ENCODE measurements around the gene SLC49A3. TPM values are rescaled to one million over a fixed set of nuclear protein-coding genes. Genes with fewer than 3 reads are reported as not detected.

SLC49A3 gene
- total and polyA plus RNA-seq, 2 donors (not counting 1 experiment from before 2014, with no cell fraction given), result 0.42 to 5.1 TPM

GRCh38 chr4:712093-712492 lies 23.1 kb upstream of the SLC49A3 start:
- no peak for DNase-seq (ENCODE audit: low read depth in 2 of 2)
- no peak overlapping the region for H3K4me2 ChIP-seq (ENCODE audit: extremely low read depth, insufficient read depth, low read length)
- no peak overlapping the region for H3K4me3 ChIP-seq (replicated peaks in 1 of 4; ENCODE audit: control extremely low read depth in 1 of 4, insufficient read depth in 1 of 4, low read depth in 3 of 4, low read length in 4 of 4)
- TF ChIP-seq EZH2 (IDR thresholded peaks at IDR 0.05; ENCODE audit: low read length, missing control alignments) (no peak), CTCF (conservative IDR thresholded peaks at IDR 0.05 in 1 of 2, IDR thresholded peaks at IDR 0.05 in 1 of 2; ENCODE audit: low read depth in 1 of 2, low read length in 2 of 2) (no peak)
- no peak overlapping the region for H3K27ac ChIP-seq (ENCODE audit: insufficient read depth, low read length)
- H3K36me3 ChIP-seq (ENCODE audit: control insufficient read depth, insufficient read depth, low read length), result no peaks in the 10 kb centered on the region
- H2AFZ ChIP-seq (ENCODE audit: low read length), result no peak overlapping the region
- H3K4me1 ChIP-seq (ENCODE audit: control insufficient read depth, extremely low read depth, insufficient read depth, low read length), result no peaks in the 10 kb centered on the region
- H4K20me1 ChIP-seq (ENCODE audit: control insufficient read depth, extremely low read depth, insufficient read depth, low read length), result peaks cover 3% of the 10 kb centered on the region
- H3K27me3 ChIP-seq (ENCODE audit: control insufficient read depth, insufficient read depth, low read length), result no peaks in the 10 kb centered on the region
- no peaks in the 10 kb centered on the region for H3K9me3 ChIP-seq (ENCODE audit: control insufficient read depth, insufficient read depth, low read depth, low read length)
- no peak overlapping the region for H3K9ac ChIP-seq (ENCODE audit: insufficient read depth, low read length)
- peaks cover 66% of the 10 kb centered on the region for H3K79me2 ChIP-seq (ENCODE audit: control insufficient read depth, insufficient read depth, low read length)

GRCh38 chr4:710916-711315 lies 22.0 kb upstream of the SLC49A3 start:
- Histone ChIP-seq H3K36me3 (ENCODE audit: control insufficient read depth, insufficient read depth, low read length) (no peaks in the 10 kb centered on the region), H3K4me2 (ENCODE audit: extremely low read depth, insufficient read depth, low read length) (no peak overlapping the region), H4K20me1 (ENCODE audit: control insufficient read depth, extremely low read depth, insufficient read depth, low read length) (peaks cover 3% of the 10 kb centered on the region), H3K79me2 (ENCODE audit: control insufficient read depth, insufficient read depth, low read length) (peaks cover 75% of the 10 kb centered on the region), H3K9ac (ENCODE audit: insufficient read depth, low read length) (no peak overlapping the region), H3K27me3 (ENCODE audit: control insufficient read depth, insufficient read depth, low read length) (no peaks in the 10 kb centered on the region), H3K9me3 (ENCODE audit: control insufficient read depth, insufficient read depth, low read depth, low read length) (no peaks in the 10 kb centered on the region), H3K27ac (ENCODE audit: insufficient read depth, low read length) (no peak overlapping the region), H3K4me3 (replicated peaks in 1 of 4; ENCODE audit: control extremely low read depth in 1 of 4, insufficient read depth in 1 of 4, low read depth in 3 of 4, low read length in 4 of 4) (no peak overlapping the region), H3K4me1 (ENCODE audit: control insufficient read depth, extremely low read depth, insufficient read depth, low read length) (no peaks in the 10 kb centered on the region), H2AFZ (ENCODE audit: low read length) (no peak overlapping the region)
- TF ChIP-seq CTCF (conservative IDR thresholded peaks at IDR 0.05 in 1 of 2, IDR thresholded peaks at IDR 0.05 in 1 of 2; ENCODE audit: low read depth in 1 of 2, low read length in 2 of 2) (no peak), EZH2 (IDR thresholded peaks at IDR 0.05; ENCODE audit: low read length, missing control alignments) (no peak)
- DNase-seq (ENCODE audit: low read depth in 2 of 2), result no peak

GRCh38 chr4:710116-710515 lies 21.2 kb upstream of the SLC49A3 start:
- no peaks in the 10 kb centered on the region for H3K27me3 ChIP-seq (ENCODE audit: control insufficient read depth, insufficient read depth, low read length)
- H3K4me3 ChIP-seq (replicated peaks in 1 of 4; ENCODE audit: control extremely low read depth in 1 of 4, insufficient read depth in 1 of 4, low read depth in 3 of 4, low read length in 4 of 4), result no peak overlapping the region
- H3K4me2 ChIP-seq (ENCODE audit: extremely low read depth, insufficient read depth, low read length), result no peak overlapping the region
- TF ChIP-seq EZH2 (IDR thresholded peaks at IDR 0.05; ENCODE audit: low read length, missing control alignments) (no peak), CTCF (conservative IDR thresholded peaks at IDR 0.05 in 1 of 2, IDR thresholded peaks at IDR 0.05 in 1 of 2; ENCODE audit: low read depth in 1 of 2, low read length in 2 of 2) (no peak)
- no peaks in the 10 kb centered on the region for H3K4me1 ChIP-seq (ENCODE audit: control insufficient read depth, extremely low read depth, insufficient read depth, low read length)
- H3K36me3 ChIP-seq (ENCODE audit: control insufficient read depth, insufficient read depth, low read length), result no peaks in the 10 kb centered on the region
- no peak overlapping the region for H3K9ac ChIP-seq (ENCODE audit: insufficient read depth, low read length)
- no peaks in the 10 kb centered on the region for H3K9me3 ChIP-seq (ENCODE audit: control insufficient read depth, insufficient read depth, low read depth, low read length)
- no peak overlapping the region for H3K27ac ChIP-seq (ENCODE audit: insufficient read depth, low read length)
- peaks cover 3% of the 10 kb centered on the region for H4K20me1 ChIP-seq (ENCODE audit: control insufficient read depth, extremely low read depth, insufficient read depth, low read length)
- H3K79me2 ChIP-seq (ENCODE audit: control insufficient read depth, insufficient read depth, low read length), result peaks cover 73% of the 10 kb centered on the region
- no peak for DNase-seq (ENCODE audit: low read depth in 2 of 2)
- no peak overlapping the region for H2AFZ ChIP-seq (ENCODE audit: low read length)
